Upper lobe of right lung (tissue), 1 donor: ENCODE data around the gene RETREG2. TPM values are rescaled to one million over a fixed set of nuclear protein-coding genes. Genes with fewer than 3 reads are reported as not detected.

ENCODE experiments used
- ATAC-seq: fragments of 200-7000 bp; cut with Tn5 transposase; one replicate; pipeline ENCODE4 v1.9.1; 2020; ENCODE audit warnings: mild to moderate bottlenecking, moderate library complexity
- DNase-seq: peaks from one replicate; pipeline ENCODE4 v3.0.0-alpha.2; 2020
- H3K27ac ChIP-seq: fragments of 200-600 bp; one replicate; pipeline ENCODE4 v1.8.0; 2022
- H3K27me3 ChIP-seq: fragments of 200-600 bp; one replicate; pipeline ENCODE4 v1.8.0; 2022; ENCODE audit warnings: mild to moderate bottlenecking
- H3K36me3 ChIP-seq: fragments of 200-600 bp; one replicate; pipeline ENCODE4 v1.8.0; 2022
- H3K4me1 ChIP-seq: fragments of 200-600 bp; one replicate; pipeline ENCODE4 v1.8.0; 2022
- H3K4me3 ChIP-seq: fragments of 200-600 bp; one replicate; pipeline ENCODE4 v1.8.0; 2022; ENCODE audit warnings: mild to moderate bottlenecking
- H3K9me3 ChIP-seq: fragments of 200-600 bp; one replicate; pipeline ENCODE4 v1.8.0; 2022
- intact Hi-C: fragments of 100-400 bp; cut with DNase I; formaldehyde crosslinking; loops from one replicate; pipeline ENCODE4 v1.11.0; 2022
- total RNA-seq: library from RNA; stranded (reverse); fragmentation: NEBNext Ultra II Directional; extraction: Animal tissue kit (Norgen Biotek cat#: 25700); gene quantifications from one replicate; pipeline ENCODE4 v1.2.1, GENCODE V29; 2021
- TF ChIP-seq, protein P1 (sequence below): fragments of 200-600 bp; IDR thresholded peaks from one replicate; pipeline ENCODE4 v1.8.0; 2022; ENCODE audit warnings: antibody characterized with exemption
- donor health status: DM: no; HTN: yes; CAD: no; lungs with severe emphysema.

Gene RETREG2
- total RNA-seq, 1 donor from 2014 or later: 79.8 TPM

DNA sequence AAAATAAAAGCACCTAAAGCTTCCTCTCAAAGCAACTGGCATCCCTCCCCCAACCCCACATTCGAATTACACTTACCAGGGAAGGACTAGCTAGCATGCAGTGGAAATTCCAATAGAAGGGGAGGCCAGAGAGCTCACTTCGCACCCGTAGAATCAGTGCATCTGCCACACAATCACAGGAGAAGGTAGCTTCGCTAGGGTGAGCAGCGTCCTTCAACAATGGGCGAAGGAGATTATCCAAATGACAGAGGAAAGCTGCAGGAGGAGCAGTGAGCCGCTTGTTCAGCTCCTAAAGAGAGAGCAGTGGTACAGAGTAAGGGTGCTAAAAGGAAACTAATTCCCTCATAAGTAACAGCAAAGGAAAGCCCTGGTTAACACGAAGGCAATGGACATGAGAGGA is 20.7 kb upstream of the RETREG2 start:
- Histone ChIP-seq H3K9me3 (no peaks in the 10 kb centered on the region), H3K27ac (no peak overlapping the region), H3K4me1 (peaks cover 7% of the 10 kb centered on the region), H3K27me3 (no peaks in the 10 kb centered on the region), H3K4me3 (no peak overlapping the region), H3K36me3 (peaks cover 39% of the 10 kb centered on the region)
- intact Hi-C loops: loop anchor here (10.0 kb wide), 1 partner anchor 133 kb away; no protein-coding TSS in a partner anchor
- TF ChIP-seq, protein P1, sequence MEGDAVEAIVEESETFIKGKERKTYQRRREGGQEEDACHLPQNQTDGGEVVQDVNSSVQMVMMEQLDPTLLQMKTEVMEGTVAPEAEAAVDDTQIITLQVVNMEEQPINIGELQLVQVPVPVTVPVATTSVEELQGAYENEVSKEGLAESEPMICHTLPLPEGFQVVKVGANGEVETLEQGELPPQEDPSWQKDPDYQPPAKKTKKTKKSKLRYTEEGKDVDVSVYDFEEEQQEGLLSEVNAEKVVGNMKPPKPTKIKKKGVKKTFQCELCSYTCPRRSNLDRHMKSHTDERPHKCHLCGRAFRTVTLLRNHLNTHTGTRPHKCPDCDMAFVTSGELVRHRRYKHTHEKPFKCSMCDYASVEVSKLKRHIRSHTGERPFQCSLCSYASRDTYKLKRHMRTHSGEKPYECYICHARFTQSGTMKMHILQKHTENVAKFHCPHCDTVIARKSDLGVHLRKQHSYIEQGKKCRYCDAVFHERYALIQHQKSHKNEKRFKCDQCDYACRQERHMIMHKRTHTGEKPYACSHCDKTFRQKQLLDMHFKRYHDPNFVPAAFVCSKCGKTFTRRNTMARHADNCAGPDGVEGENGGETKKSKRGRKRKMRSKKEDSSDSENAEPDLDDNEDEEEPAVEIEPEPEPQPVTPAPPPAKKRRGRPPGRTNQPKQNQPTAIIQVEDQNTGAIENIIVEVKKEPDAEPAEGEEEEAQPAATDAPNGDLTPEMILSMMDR: no peak
- no peak for DNase-seq
- ATAC-seq: no peak

DNA sequence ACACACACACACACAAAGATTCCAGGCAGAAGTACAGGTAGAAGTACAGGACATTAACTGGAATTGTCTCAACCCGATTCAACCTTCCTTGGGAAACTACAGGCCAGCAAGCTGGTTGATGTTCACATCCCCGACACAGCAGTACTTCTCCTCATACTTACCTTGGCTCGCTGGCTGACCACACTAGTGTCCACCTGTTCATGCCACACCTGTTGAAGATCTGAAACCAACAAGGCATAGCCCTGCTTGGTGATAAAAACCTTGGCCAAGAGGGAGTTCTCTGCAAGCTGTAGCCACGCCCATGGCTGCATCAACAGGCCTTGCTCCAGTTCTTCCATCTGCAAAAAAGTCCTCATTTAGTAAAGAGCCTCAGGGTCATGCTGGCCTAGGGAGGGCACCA is 20.1 kb upstream of the RETREG2 start:
- no peak for DNase-seq
- no peaks in the 10 kb centered on the region for H3K9me3 ChIP-seq
- H3K27ac ChIP-seq: no peak overlapping the region
- ATAC-seq: no peak
- intact Hi-C loops: loop anchor here (10.0 kb wide), 1 partner anchor 133 kb away; no protein-coding TSS in a partner anchor
- TF ChIP-seq, protein P1: no peak
- peaks cover 38% of the 10 kb centered on the region for H3K36me3 ChIP-seq
- no peaks in the 10 kb centered on the region for H3K27me3 ChIP-seq
- H3K4me3 ChIP-seq: no peak overlapping the region
- peaks cover 7% of the 10 kb centered on the region for H3K4me1 ChIP-seq

DNA sequence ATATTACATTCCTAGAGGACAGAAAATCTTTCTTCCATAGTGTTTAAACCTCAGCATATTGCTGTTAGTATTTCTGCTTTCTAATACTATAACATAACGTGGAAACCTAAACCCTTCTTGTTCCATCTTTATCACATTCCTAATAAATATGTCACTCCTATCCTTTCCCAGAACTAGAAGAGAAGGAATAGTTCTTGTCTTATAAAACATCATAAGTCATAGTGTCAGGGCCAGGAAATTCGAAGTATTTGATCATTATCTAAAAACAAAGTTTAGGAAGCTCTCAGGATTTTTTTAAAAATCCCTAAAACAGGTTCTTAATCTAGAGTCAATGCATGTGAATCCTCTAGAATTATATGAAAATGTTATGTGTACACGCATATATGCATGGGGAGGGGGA is 19.5 kb upstream of the RETREG2 start:
- no peaks in the 10 kb centered on the region for H3K27me3 ChIP-seq
- intact Hi-C loops: loop anchor here (10.0 kb wide), 1 partner anchor 134 kb away; no protein-coding TSS in a partner anchor
- H3K4me1 ChIP-seq: peaks cover 7% of the 10 kb centered on the region
- H3K27ac ChIP-seq: no peak overlapping the region
- H3K9me3 ChIP-seq: no peaks in the 10 kb centered on the region
- peaks cover 33% of the 10 kb centered on the region for H3K36me3 ChIP-seq
- ATAC-seq (no peak), DNase-seq (no peak)
- TF ChIP-seq, protein P1: no peak
- no peak overlapping the region for H3K4me3 ChIP-seq

DNA sequence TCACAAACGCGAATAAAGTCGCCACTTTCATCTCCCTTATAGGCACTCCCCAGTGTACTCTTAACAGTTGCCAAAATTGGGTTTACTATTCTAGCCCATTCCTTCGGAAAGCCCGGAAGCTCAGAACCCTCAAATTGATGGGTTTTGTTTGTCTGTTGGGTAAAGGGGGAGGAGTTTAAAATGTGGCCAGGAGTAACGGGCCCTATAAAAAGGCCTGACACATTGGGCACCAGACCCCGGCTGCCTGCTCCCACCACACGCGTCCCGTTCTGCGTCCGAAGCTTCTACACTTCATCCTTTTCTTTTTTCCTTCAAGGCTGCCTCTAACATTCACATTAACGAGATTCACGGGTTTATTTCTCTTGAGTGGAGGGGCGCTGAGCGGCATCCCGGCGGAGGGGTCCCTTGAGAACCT is 18.3 kb upstream of the RETREG2 start:
- Histone ChIP-seq H3K36me3 (peaks cover 26% of the 10 kb centered on the region), H3K27ac (peak overlapping the region; percentile 89), H3K4me1 (peaks cover 7% of the 10 kb centered on the region), H3K9me3 (no peaks in the 10 kb centered on the region), H3K27me3 (no peaks in the 10 kb centered on the region), H3K4me3 (peak overlapping the region; percentile 74)
- TF ChIP-seq, protein P1: no peak
- DNase-seq (no peak), ATAC-seq (no peak)
- intact Hi-C loops: loop anchor here (5.0 to 10.0 kb wide), 2 partner anchors 133 to 135 kb away; no protein-coding TSS in a partner anchor

DNA sequence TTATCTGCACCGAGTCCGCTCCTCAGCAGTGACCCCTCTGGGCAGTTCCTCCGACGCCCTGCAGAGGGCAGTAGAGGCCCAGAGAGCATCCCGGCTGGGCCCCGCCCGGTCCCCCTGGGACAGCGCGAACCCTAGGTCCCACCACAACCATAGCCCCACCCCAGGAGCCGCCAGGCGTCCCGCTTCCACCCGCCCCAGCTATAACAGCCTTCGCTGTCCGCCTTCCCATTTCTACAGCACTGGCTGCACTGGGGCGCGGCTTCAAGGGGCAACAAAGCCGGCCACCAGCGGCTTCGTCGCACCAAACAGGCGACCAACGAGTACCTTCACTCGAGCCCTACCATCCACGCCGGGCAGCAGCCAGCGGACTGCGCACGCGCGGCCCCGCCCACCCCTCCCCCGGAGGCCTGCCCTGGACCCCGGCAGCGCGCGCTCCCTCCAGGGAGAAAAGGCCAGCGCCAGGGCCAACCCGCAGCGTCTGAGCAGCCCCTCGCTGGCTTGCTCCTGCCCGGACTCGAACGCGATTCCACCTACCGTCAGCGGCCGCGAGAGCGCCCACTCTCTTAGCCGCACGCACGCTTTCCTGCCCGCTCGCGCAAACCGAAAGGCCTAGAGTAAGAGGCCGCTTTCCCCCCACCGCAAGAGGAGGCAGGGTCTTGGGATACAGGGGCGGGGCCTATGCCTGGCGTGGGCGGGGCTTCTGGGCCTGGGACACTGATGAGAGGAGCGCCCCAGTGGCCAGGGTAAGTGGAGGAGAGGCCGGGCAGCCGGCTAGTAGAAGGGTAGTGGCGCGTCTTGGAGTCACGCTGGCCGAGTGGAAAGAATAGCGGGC is 17.7 kb upstream of the RETREG2 start, which contains the start of gene NHEJ1:
NHEJ1 (minus strand) TSS at position 630 of the 832 bp plus-strand sequence. CDS start 2,453 bp downstream, outside the sequence.
- intact Hi-C loops: loop anchor here (5.0 kb wide), 1 partner anchor 132 kb away; no protein-coding TSS in a partner anchor
- DNase-seq: peak; percentile 99
- TF ChIP-seq, protein P1: peak; percentile 99
- peaks cover 7% of the 10 kb centered on the region for H3K4me1 ChIP-seq
- no peaks in the 10 kb centered on the region for H3K9me3 ChIP-seq
- no peaks in the 10 kb centered on the region for H3K27me3 ChIP-seq
- peak; percentile 97 for ATAC-seq
- peak within 1 kb of the TSS; percentile 74 for H3K4me3 ChIP-seq
- peak within 1 kb of the TSS; percentile 89 for H3K27ac ChIP-seq
- H3K36me3 ChIP-seq: peaks cover 23% of the 10 kb centered on the region
